Pulmonary artery endothelial cell (primary cell): Measurements from ENCODE around the gene RPIA. TPM values are rescaled to one million over a fixed set of nuclear protein-coding genes. Genes with fewer than 3 reads are reported as not detected.

Experiments used
- DNase-seq: peaks from one replicate; pipeline ENCODE4 v3.0.0-alpha.2; 2011; ENCODE audit warnings: low read depth, low spot score
- total RNA-seq: library from RNA; depleted of rRNA; stranded (reverse); fragments of >200 nt; gene quantifications from 2 replicates; pipeline ENCODE4 v1.2.3, GENCODE V29; 2014

RPIA gene
- total RNA-seq, 1 donor from 2014 or later = 20.7 TPM

GRCh38 chr2:88684519-88684918, 7.0 kb upstream of the RPIA start:
- no peak for DNase-seq

- DNase-seq = no peak
These were observed 5.2 kb upstream of the RPIA start for GRCh38 chr2:88686320-88686719.

GRCh38 chr2:88687384-88687783, 4.1 kb upstream of the RPIA start:
- DNase-seq = no peak

DNA sequence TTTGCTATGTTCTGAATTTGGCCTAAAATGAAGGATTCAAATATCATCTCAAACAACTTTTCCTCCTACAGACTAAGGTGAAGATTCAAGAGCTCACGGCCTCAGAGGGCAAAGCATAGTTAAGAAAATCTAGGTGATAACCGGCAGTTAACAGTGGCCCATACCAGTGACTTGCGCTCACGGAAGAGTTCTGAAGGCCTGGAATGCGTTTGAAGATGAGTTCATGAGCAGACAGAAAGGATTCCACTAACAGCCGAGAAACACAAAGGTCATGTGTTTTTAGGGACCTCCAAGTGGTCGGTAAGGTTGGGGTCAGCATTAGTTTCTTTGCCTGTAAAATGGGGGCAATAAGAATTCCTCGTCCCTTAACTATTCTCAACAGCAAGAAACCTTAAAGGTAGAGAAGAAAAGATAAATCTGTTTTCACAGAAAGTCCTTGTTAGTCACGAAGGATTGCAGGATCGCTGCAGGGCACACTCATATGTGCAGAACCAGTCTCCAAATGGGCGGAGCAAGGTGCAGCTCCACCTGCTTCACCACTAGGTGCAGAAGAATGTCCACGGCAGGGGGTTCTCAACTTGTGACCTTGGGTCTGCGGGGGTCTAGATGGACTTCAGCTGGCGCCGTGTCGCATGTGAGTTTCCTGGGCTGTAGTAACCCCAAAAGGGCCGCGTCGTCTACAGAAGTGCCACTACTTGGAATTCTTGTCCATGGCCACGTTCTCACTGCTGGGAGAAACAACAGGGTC, 708 bp upstream of the RPIA start:
- DNase-seq = no peak

DNA sequence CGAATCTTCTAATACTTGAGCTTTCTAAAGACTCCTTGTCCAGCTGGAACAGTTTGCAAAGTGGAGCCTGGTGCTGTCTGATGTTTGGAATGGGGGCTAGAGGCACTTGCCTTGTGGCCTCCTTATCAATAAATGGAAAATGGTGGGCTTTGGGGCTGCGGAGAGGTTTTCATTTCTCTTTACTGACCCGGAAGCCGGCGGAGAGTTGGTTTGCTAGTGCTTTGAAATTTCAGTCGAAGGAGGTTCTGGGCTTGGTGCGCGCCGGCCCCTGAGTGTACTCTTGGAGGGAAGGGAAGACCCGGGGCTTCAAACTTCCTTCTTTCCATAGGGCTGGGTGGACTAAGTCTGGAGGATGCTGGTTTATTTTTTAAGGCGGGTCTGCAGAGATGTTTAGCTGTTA, 714 bp downstream of the RPIA start:
- no peak for DNase-seq

GRCh38 chr2:88693911-88694414, 2.5 kb downstream of the RPIA start:
- no peak for DNase-seq

- no peak for DNase-seq
These were observed 5.1 kb downstream of the RPIA start for GRCh38 chr2:88696611-88697010.

DNA sequence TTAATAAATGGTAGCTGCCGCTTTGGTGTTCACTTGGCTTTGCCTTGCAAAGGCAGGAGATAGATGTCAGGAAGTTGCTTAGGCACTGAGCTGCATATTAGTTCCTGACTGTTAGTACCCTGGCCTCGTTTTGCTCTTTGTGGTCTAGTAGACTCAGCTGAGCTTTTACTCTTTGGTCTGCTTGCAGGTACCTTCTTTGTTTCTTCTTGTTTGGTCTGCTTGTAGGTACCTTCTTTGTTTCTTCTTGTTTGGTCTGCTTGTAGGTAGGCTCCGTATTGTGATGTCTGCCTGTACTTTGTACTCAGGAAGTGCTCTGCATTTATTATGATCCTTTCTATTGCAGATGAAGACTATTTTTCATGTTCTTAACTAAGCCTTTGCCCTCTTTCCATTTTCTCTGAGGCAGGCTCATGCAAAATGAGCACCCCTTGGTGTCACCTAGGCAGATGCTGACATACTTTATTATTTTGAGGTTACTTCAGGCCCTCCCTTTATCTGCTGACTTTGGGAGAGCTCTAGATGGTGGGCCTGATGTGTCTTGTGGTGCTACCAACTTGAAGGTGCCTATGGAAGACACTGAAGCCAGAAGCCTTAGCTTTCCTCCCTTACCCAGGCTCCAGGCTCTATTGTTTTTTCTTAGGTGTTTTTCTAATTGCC, 6.0 kb downstream of the RPIA start:
- DNase-seq = no peak

DNA sequence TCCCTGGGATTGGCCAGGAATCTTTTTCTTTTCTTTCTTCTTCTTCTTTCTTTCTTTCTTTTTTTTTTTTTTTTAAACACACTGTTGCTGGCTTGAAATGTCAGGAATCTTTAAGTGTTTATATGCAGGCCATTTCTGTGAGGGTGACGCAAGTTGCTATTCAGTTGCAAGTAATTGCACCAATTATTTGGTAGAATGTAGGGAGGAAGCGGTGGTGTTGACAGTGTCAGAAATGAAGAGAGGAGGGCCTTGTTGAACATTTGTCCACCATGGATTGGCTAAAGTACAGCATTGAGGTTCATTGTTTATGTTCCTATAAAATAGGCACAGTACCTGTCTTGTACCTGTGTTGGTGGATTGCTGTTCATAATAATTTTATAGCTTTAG, 6.5 kb downstream of the RPIA start:
- DNase-seq = no peak

GRCh38 chr2:88698498-88699233, 7.2 kb downstream of the RPIA start:
- no peak for DNase-seq

- DNase-seq = no peak
These were observed 15.5 kb downstream of the RPIA start for GRCh38 chr2:88707003-88707402.

DNA sequence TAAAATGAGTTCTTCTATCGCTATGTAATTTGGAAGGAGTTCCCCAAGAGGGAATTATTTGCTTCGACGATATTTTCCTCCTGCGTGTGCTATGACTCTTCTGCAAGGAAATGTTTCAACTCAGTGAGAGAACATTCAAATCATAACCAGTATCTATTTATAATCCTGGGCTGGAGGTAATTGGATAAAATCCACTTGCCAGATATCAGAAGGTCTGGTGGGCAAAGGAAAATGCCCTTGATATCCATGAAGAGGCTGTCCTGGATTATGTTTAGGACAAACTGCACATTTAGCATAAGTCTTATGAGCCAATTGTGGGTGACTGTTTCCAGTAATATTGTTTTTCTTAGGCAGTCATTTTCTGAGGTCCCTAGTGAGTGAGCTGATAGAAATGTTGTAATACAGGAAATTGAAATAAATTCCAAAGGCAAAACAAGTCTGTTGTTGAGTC, 17.7 kb downstream of the RPIA start:
- no peak for DNase-seq

DNA sequence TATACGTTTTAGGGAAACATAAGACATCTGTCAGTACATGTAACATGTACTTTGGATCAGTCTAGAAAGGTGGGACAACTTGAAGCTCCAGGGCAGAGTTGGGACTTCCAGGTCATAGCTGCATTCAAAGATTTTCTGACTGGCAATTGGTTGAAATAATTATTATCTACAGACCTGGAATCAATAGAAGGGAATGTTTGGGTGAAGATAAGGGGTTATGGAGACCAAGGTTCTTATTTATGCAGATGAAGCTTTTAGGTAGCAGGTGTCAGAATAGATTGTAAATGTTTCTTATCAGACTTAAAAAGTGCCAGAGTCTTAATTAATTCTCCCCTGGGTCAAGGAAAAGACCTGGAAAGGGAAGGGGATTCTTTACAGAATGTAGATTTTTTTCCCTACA, 19.8 kb downstream of the RPIA start:
- DNase-seq = no peak

GRCh38 chr2:88711897-88712296, 20.4 kb downstream of the RPIA start:
- DNase-seq = no peak

DNA sequence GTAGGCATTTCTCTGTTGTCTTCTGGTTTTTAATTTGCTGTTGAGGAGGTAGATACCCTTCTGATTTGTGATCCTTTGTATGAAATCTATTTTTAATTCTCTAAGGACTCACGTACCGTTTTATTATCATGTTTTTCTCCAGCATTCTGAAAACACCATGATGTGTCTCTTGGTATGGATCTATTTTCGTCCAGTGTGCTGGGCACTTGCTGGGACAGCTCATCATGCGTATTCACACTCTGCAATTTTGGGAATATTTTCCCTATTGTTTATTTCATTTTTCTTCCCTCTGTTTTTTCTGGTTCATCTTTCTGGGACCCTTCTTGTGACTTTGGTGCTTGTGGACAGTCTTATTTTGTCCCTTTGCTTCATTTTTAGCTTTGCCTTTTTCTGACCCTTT, 21.9 kb downstream of the RPIA start:
- no peak for DNase-seq

DNA sequence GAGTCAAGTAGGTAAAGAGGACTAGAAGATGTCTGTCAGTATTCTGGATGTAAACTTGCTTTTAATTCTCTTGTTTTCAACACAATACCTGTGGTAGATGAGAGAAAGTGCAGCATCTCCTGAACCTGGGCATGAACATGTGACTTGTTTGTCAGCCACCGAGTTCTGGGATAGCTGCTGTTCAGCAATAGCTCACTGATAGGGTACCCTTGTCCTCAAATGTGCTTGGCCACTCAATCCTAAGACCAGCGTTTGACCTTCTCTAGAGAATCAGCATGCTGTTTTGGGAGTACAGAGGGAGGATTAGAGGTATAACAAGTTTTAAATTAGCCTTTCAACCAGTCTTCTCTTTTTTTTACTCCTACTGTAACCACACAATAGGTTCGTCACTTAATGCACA, 23.2 kb downstream of the RPIA start:
- DNase-seq = no peak

DNA sequence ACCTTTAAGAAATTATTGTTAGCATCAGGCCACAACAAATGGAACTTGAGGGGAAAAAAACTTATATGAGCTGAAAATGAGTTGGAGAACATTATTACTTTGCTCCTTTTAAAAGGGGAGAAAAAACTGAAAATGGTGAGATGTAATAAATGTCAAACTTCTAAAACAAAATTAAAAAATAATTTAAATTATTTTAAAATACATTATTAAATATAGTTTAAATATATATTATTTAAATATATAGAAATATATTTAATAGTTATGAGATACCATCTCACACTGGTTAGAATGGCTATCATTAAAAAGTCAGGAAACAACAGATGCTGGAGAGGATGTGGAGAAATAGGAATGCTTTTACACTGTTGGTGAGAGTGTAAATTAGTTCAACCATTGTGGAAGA, 28.9 kb downstream of the RPIA start:
- no peak for DNase-seq

- no peak for DNase-seq
These were observed 29.8 kb downstream of the RPIA start for GRCh38 chr2:88721268-88721667.

DNA sequence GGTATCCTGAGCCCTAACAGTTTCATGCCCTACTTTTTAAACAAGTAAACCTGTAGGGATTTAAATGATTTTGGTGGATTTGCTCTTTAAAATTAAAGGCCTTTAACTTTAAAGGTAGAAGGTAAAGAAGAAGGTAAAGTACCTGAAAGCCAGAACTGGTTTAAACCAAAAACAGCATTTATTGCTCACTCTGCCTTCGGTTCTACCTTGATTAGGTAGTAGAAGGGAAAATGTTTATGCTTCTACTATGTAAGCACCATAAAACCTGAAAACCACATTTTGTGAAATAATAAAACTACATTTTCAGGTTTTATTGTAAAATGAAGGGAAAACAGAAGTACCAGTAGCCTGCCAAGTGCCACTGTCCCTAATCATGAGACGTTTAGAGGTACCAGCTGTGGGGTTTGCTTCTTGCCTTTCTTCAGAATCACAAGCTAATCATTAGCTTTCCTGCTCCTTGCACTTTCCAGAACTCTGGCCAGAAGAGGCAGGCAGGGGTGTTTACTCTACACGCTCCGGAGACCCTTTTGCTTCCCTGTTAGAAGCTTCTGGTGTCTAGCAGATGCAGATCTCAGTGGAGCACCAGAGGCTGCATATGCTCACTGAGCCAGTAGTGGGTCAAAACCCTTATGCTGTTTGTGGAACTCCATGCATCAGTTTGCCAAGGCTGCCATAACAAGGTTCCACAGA, 33.3 kb downstream of the RPIA start:
- no peak for DNase-seq

DNA sequence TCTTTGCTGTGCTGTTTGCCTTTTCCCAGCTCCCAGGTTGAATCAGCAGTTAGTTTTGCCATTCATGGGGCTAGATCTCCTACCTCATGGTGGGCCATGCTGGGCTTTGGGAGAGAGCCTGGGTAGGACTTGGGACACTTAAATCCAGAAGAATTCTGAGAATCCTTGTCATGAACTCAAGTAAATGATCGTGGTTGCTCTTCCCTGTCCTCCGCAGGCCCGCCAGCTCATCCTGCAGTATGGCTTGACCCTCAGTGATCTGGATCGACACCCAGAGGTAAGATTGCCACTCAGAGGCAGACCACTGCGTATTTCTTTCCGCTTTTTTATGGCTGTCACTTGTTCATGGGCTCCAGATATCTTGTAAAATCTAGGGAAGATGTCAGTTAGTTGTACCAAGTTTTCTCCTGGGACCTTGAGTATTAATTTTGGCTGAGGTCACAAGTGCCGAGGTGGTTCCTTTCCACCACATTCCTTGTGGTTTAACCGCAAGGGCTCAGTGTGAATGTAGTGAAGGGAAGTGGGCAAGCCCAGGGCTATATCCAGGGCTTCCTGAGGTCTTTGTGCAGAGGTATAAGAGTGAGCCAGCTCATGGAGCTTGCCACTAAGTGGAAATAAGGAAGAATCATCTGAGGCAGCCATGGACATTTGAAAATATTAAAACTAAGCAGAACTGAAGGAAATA, 37.7 kb downstream of the RPIA start:
- DNase-seq = peak; percentile 60
